HCEC 1CT (cell line): Measurements from ENCODE around the gene GALNT8.
"Not testable (repeated sequence)": the region's sequence is repeated elsewhere in the genome, so short reads cannot be mapped to it uniquely, and the experiment has no call there.

Source experiments
- DNase-seq: peaks from one replicate; pipeline ENCODE4 v3.0.0-alpha.2; 2017

The GALNT8 gene

GRCh38 chr12:4719821-4720636 lies at the start of gene GALNT8:
Gene GALNT8, plus strand, starts transcription at chr12:4720400. Its CDS starts 278 bp downstream, at chr12:4720678.
- DNase-seq = no peak

- DNase-seq = no peak
These were observed 40.5 kb upstream of the GALNT8 start for GRCh38 chr12:4679711-4680110.

- DNase-seq = no peak
These were observed 38.5 kb upstream of the GALNT8 start for GRCh38 chr12:4681732-4682131.

- DNase-seq = no peak
These were observed 34.9 kb upstream of the GALNT8 start for GRCh38 chr12:4685317-4685716.

- DNase-seq = no peak
These were observed 29.4 kb upstream of the GALNT8 start for GRCh38 chr12:4690760-4691159.

- no peak for DNase-seq
These were observed 19.6 kb upstream of the GALNT8 start for GRCh38 chr12:4700621-4701026.

- no peak for DNase-seq
These were observed 18.6 kb upstream of the GALNT8 start for GRCh38 chr12:4701395-4702190.

GRCh38 chr12:4703676-4704075 lies 16.5 kb upstream of the GALNT8 start:
- DNase-seq = no peak

- DNase-seq = no peak
These were observed 14.4 kb upstream of the GALNT8 start for GRCh38 chr12:4705824-4706223.

- no peak for DNase-seq
These were observed 12.9 kb upstream of the GALNT8 start for GRCh38 chr12:4707306-4707705.

GRCh38 chr12:4710113-4710512 lies 10.1 kb upstream of the GALNT8 start:
- no peak for DNase-seq

- DNase-seq = no peak
These were observed 5.3 kb upstream of the GALNT8 start for GRCh38 chr12:4714879-4715278.

- no peak for DNase-seq
These were observed 2.4 kb upstream of the GALNT8 start for GRCh38 chr12:4717806-4718205.

- no peak for DNase-seq
These were observed 416 bp downstream of the GALNT8 start for GRCh38 chr12:4720637-4720995.

GRCh38 chr12:4721587-4721986 lies 1.4 kb downstream of the GALNT8 start:
- not testable (repeated sequence) for DNase-seq

- no peak for DNase-seq
These were observed 3.0 kb downstream of the GALNT8 start for GRCh38 chr12:4723226-4723625.

GRCh38 chr12:4725057-4725456 lies 4.9 kb downstream of the GALNT8 start:
- no peak for DNase-seq

GRCh38 chr12:4734625-4735340 lies 14.6 kb downstream of the GALNT8 start:
- DNase-seq = no peak

GRCh38 chr12:4736091-4736490 lies 15.9 kb downstream of the GALNT8 start:
- DNase-seq = no peak

- DNase-seq = no peak
These were observed 18.3 kb downstream of the GALNT8 start for GRCh38 chr12:4738541-4738940.

GRCh38 chr12:4742416-4742970 lies 22.3 kb downstream of the GALNT8 start:
- DNase-seq = no peak

- no peak for DNase-seq
These were observed 22.8 kb downstream of the GALNT8 start for GRCh38 chr12:4743046-4743445.

GRCh38 chr12:4744709-4745108 lies 24.5 kb downstream of the GALNT8 start:
- DNase-seq = no peak
